Astrocyte (in vitro differentiated cells and primary cell): ENCODE data around the gene ZBTB38.

Experiments
- CTCF ChIP-seq: IDR thresholded peaks from 2 replicates; pipeline ENCODE4 v1.5.1; 2011; ENCODE audit warnings: low read depth, mild to moderate bottlenecking, inconsistent platforms, low read length, moderate library complexity; ENCODE audit not compliant: insufficient read depth
- EZH2 ChIP-seq: IDR thresholded peaks from 2 replicates; pipeline ENCODE4 v1.6.1; 2012; ENCODE audit warnings: mild to moderate bottlenecking, low read length, inconsistent platforms; ENCODE audit not compliant: insufficient read depth

GRCh38 chr3:141405025-141405424 lies 36.7 kb downstream of the ZBTB38 start:
- TF ChIP-seq CTCF (no peak), EZH2 (no peak)
